ENCODE results near the gene RAP2A. TPM values are rescaled to one million over a fixed set of nuclear protein-coding genes. Genes with fewer than 3 reads are reported as not detected.

The RAP2A gene
- total RNA-seq, 4 donors from 2014 or later, result 21.1 to 33.5 (median 26.6) TPM

DNA sequence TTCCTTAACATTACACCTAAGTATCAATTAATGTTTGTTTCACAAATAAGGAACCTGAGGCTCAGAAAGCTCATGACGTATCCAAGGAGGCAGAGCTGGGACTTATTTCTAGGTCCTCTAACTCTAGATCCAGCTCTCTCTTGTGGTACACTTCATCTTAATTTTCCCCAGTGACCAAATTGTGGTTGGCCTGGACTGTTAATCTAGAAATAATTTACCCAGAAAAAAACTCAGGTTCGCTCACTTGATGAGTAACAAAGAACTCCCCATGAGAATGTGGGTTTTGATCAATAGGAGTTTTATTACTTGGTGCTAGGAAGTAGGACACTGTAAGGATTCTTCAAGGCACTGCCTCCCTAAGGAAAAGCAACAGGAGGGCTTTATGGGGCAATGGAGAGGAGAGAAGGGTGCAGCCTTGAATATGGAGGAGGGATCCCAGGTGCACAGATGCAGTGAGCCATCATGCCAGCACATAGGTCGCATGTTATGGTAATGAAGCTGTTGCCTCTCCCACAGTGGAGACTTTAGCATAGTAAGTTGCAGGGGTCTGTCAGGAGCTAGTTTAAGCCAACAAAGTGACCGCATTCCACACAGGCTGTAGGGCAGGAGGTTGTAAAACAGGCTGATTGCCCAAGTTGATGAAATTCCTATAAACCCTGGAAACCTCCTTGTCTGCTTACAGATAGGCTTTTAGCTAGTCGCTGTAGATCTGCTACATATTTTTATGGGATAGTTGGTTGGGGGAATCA, 14.7 kb downstream of the RAP2A start:
- H3K27ac ChIP-seq, result no peak overlapping the region
- H3K9me3 ChIP-seq, result no peaks in the 10 kb centered on the region
- peaks cover 0 to 6% (median 0%) of the 10 kb centered on the region in 3 donors for H3K4me1 ChIP-seq
- TF ChIP-seq EP300 (IDR thresholded peaks at IDR 0.05) (no peak), POLR2AphosphoS5 (IDR thresholded peaks at IDR 0.05) (no peak), POLR2A (IDR thresholded peaks at IDR 0.05) (no peak)
- TF ChIP-seq, protein P1, sequence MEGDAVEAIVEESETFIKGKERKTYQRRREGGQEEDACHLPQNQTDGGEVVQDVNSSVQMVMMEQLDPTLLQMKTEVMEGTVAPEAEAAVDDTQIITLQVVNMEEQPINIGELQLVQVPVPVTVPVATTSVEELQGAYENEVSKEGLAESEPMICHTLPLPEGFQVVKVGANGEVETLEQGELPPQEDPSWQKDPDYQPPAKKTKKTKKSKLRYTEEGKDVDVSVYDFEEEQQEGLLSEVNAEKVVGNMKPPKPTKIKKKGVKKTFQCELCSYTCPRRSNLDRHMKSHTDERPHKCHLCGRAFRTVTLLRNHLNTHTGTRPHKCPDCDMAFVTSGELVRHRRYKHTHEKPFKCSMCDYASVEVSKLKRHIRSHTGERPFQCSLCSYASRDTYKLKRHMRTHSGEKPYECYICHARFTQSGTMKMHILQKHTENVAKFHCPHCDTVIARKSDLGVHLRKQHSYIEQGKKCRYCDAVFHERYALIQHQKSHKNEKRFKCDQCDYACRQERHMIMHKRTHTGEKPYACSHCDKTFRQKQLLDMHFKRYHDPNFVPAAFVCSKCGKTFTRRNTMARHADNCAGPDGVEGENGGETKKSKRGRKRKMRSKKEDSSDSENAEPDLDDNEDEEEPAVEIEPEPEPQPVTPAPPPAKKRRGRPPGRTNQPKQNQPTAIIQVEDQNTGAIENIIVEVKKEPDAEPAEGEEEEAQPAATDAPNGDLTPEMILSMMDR (IDR thresholded peaks at IDR 0.05), result no peak
- WGBS, 2 donors (ENCODE audit: low coverage in 1 of 2), result 86 to 98% methylated on average over 2 to 5 of the region's 5 CpGs
- H3K27me3 ChIP-seq, result no peaks in the 10 kb centered on the region
- no peaks in the 10 kb centered on the region for H3K36me3 ChIP-seq
- H3K4me3 ChIP-seq, result no peak overlapping the region
- no peak for ATAC-seq

DNA sequence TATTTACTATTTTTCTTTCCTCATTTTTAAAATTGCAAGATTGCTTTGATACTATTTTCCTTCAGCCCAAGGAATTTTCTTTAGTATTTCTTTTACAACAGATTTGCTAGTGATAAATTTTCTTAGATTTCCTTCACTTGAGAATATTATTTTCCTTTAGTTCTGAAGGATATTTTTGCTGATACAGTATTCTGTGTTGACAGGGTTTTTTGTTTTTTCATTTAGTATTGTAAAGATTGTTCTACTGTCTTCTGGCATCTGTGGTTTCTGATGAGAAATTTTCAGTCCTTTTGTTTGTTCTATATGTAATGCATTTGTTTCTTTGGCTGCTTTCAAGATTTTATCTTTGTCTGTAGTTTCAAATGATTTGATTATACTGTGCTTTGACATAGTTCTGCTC, 20.7 kb downstream of the RAP2A start:
- Histone ChIP-seq H3K4me3 (no peak overlapping the region), H3K27ac (no peak overlapping the region), H3K4me1 (peaks cover 0 to 13% (median 0%) of the 10 kb centered on the region in 3 donors), H3K9me3 (no peaks in the 10 kb centered on the region), H3K36me3 (no peaks in the 10 kb centered on the region), H3K27me3 (no peaks in the 10 kb centered on the region)
- ATAC-seq, result no peak
- no peak for TF ChIP-seq POLR2AphosphoS5 (IDR thresholded peaks at IDR 0.05)

DNA sequence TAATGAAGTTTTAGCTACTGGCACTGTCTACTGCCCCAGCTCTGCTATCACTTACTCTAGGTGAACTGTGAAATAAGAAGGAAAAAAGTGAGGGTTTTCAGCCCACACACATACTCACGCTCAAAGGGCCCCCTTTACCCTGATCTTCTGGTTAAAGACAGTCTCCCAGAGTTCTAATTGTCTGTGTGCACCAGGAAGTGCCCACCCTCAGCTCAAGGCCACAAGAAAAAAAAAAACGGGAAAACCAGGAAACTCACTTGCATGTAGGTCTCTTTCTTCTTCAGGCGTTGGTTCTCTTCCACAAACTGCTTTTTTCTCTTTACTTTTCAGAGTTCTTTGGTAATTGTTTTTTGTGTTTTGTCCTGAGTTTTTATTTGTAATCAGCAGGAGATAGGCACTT, 22.1 kb downstream of the RAP2A start:
- Histone ChIP-seq H3K9me3 (no peaks in the 10 kb centered on the region), H3K27me3 (no peaks in the 10 kb centered on the region), H3K4me3 (no peak overlapping the region), H3K4me1 (peaks cover 0 to 12% (median 0%) of the 10 kb centered on the region in 3 donors), H3K27ac (no peak overlapping the region), H3K36me3 (no peaks in the 10 kb centered on the region)
- TF ChIP-seq POLR2A (IDR thresholded peaks at IDR 0.05) (no peak), POLR2AphosphoS5 (IDR thresholded peaks at IDR 0.05) (no peak), EP300 (IDR thresholded peaks at IDR 0.05) (no peak)
- TF ChIP-seq, protein P1 (IDR thresholded peaks at IDR 0.05), result no peak
- WGBS, 2 donors (ENCODE audit: low coverage in 1 of 2), result 76 to 90% methylated on average over 3 of the region's 3 CpGs
- ATAC-seq, result no peak

DNA sequence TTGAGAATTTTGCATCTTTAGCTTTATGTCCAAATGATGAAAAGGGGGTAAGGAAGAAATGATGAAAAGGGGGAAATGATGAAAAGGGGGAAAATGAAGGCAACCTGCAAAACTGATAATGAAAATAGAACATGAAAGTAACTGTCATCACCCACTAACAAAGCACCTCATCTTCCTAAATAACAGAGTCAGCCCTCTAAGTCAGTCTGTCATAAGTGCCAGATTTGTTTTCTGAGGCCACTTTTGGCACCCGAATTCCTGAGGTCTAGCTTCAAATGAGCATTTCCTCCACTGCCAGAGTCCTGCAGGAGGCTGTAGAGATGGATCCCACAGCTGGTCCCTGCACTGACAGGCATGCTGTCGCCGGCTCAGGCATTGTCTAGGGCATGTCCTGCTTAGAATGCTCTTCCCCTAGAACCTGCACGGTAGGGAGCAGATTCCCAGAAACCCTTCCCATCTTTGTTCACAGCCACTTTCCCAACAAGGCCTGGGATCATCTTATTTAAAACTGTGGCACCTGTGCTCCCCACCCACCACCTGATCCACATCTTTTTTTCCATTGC, 25.3 kb downstream of the RAP2A start:
- 77 to 80% methylated on average over 1 to 4 of the region's 4 CpGs for WGBS, 2 donors (ENCODE audit: low coverage in 1 of 2)
- ATAC-seq, result no peak
- H3K4me1 ChIP-seq, result peaks cover 0 to 12% (median 0%) of the 10 kb centered on the region in 3 donors

DNA sequence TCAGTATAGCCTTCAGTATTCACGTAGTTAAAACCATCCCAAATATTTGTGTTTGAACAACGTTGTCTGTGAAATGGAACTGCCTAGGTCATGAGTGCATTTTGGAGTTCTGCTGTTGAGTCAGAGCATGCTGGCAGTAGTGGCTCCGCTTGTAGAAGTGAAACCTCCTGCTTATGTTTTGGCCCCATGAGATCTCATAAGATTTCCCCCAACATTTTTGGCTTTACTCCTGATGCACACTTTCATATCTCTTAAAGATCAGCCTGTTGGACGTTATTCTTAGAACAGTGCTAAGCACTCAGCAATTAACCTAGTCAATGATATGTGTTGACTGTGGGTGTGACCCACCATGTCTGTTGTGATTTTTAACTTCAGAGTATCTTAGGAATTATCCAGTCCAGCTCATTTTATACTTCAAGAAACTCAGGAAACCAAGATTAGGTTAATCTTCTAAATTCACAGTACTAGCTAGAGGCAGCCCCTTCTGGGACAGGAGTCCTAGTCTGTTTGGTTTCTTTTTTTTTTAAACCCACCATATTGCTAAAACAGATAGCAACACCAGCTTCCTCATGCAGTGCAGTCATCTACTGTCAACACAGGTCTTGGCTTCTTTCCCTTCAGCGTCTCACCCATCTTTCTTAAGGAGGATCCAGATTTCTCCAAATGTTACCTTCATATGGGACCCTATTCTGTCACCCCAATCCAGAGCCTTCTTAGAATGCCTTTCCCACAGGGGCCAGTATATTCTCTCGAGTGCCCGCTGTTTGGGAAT, 26.2 kb downstream of the RAP2A start:
- no peaks in the 10 kb centered on the region for H3K27me3 ChIP-seq
- H3K4me1 ChIP-seq, result peaks cover 0 to 12% (median 0%) of the 10 kb centered on the region in 3 donors
- no peaks in the 10 kb centered on the region for H3K9me3 ChIP-seq
- peaks cover 0 to 13% of the 10 kb centered on the region in 2 donors for H3K36me3 ChIP-seq
- H3K27ac ChIP-seq, result no peak overlapping the region
- WGBS, 2 donors (ENCODE audit: low coverage in 1 of 2), result 56 to 58% methylated on average over 4 to 7 of the region's 7 CpGs
- no peak for TF ChIP-seq EP300 (IDR thresholded peaks at IDR 0.05)
- TF ChIP-seq, protein P1 (IDR thresholded peaks at IDR 0.05), result no peak
- TF ChIP-seq POLR2A (IDR thresholded peaks at IDR 0.05), result no peak
- ATAC-seq, result no peak
- no peak overlapping the region for H3K4me3 ChIP-seq

More for the DNA sequence above, 25.3 kb downstream of the RAP2A start:
- no peaks in the 10 kb centered on the region for H3K27me3 ChIP-seq
- TF ChIP-seq POLR2AphosphoS5 (IDR thresholded peaks at IDR 0.05) (no peak), EP300 (IDR thresholded peaks at IDR 0.05) (no peak), POLR2A (IDR thresholded peaks at IDR 0.05) (no peak)
- TF ChIP-seq, protein P1 (IDR thresholded peaks at IDR 0.05), result no peak
- peaks cover 0 to 4% of the 10 kb centered on the region in 2 donors for H3K36me3 ChIP-seq
- no peak overlapping the region for H3K27ac ChIP-seq
- no peaks in the 10 kb centered on the region for H3K9me3 ChIP-seq
- no peak overlapping the region for H3K4me3 ChIP-seq

Data from gastroesophageal sphincter (tissue), 4 donors.